Lung microvascular endothelial cell (primary cell): Measurements from ENCODE around the gene NFIB. TPM values are rescaled to one million over a fixed set of nuclear protein-coding genes. Genes with fewer than 3 reads are reported as not detected.

Experiments used
- DNase-seq, 2 donors: peaks; one replicate each; pipeline versions ENCODE4 v3.0.0 to v3.0.0-alpha.2; 2010; ENCODE audit warnings: low read depth in 2 of 2
- total RNA-seq: library from RNA; depleted of rRNA; stranded (reverse); fragments of >200 nt; gene quantifications from 2 replicates; pipeline ENCODE4 v1.2.1, GENCODE V29; 2014

The NFIB gene
- 111 and 164 TPM in 2 replicates for total RNA-seq

- DNase-seq: peak; percentile 72 to 82
These were observed at the start of gene NFIB for GRCh38 chr9:14313951-14314423. Gene NFIB (minus strand): TSS chr9:14314141. CDS start chr9:14313511, 630 bp downstream.

GRCh38 chr9:14362175-14362574 lies 48.2 kb upstream of the NFIB start:
- DNase-seq: no peak

GRCh38 chr9:14361074-14361473 lies 47.1 kb upstream of the NFIB start:
- DNase-seq: no peak

GRCh38 chr9:14358523-14358922 lies 44.6 kb upstream of the NFIB start:
- DNase-seq: peak in 1 of 2 donors; percentile 45

GRCh38 chr9:14356351-14357265 lies 42.7 kb upstream of the NFIB start:
- DNase-seq: peak in 1 of 2 donors; percentile 63

GRCh38 chr9:14354201-14354600 lies 40.3 kb upstream of the NFIB start:
- no peak for DNase-seq

GRCh38 chr9:14353222-14354056 lies 39.5 kb upstream of the NFIB start:
- DNase-seq: peak; percentile 88 to 94

- peak in 1 of 2 donors; percentile 62 for DNase-seq
These were observed 38.6 kb upstream of the NFIB start for GRCh38 chr9:14352503-14352902.

- peak; percentile 13 to 56 for DNase-seq
These were observed 37.4 kb upstream of the NFIB start for GRCh38 chr9:14351221-14351836.

GRCh38 chr9:14350754-14351153 lies 36.8 kb upstream of the NFIB start:
- DNase-seq: peak; percentile 47 to 57

GRCh38 chr9:14350349-14350728 lies 36.4 kb upstream of the NFIB start:
- DNase-seq: no peak

GRCh38 chr9:14349447-14350348 lies 35.8 kb upstream of the NFIB start:
- DNase-seq: peak; percentile 42 to 66

- peak; percentile 14 to 57 for DNase-seq
These were observed 35.2 kb upstream of the NFIB start for GRCh38 chr9:14349146-14349446.

- DNase-seq: peak; percentile 42 to 73
These were observed 34.6 kb upstream of the NFIB start for GRCh38 chr9:14348373-14349145.

- no peak for DNase-seq
These were observed 34.1 kb upstream of the NFIB start for GRCh38 chr9:14348123-14348372.

GRCh38 chr9:14347406-14348122 lies 33.6 kb upstream of the NFIB start:
- peak; percentile 51 to 76 for DNase-seq

- DNase-seq: peak in 1 of 2 donors; percentile 68
These were observed 33.0 kb upstream of the NFIB start for GRCh38 chr9:14346811-14347405.

GRCh38 chr9:14346231-14346791 lies 32.4 kb upstream of the NFIB start:
- DNase-seq: peak in 1 of 2 donors; percentile 89
